22Rv1 (cell line): Measurements from ENCODE around the gene SPX.

Source experiments
- ZFX ChIP-seq: fragments of 450-650 bp; IDR thresholded peaks from 2 replicates; pipeline ENCODE4 v1.6.1; 2017; ENCODE audit warnings: antibody characterized with exemption, borderline replicate concordance
- TF ChIP-seq, protein P1 (sequence below): fragments of 450-650 bp; IDR thresholded peaks from 2 replicates; pipeline ENCODE4 v1.5.1; 2017; ENCODE audit warnings: mild to moderate bottlenecking

DNA sequence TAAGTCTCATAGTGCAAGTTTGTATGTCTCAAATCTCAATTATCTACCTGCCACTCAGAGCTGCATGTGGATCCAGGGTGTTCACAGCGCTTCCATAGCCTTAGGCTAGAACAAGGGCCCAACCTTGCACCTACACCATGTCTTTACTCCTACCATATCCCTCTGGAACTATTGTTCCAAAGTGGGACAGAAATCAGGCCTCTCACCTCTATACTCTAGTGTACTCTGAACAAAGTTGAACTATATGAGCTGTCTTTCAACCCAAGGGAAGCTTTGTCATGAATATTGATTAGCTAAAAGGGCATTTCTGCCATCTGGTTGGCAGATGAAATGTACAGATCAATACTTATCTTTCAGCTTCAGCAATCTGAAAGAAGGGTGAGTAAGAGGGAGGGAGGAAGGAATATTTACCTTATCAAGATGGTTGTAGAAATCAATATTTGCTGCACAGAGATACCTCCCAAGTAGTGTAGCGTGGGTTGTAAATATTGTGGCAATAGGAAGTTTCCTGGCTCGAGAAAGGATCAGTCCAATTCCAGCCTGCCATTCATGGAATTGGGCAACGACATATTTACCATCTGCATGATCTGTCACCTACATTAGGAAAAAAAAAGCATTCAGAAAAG lies 47.8 kb downstream of the SPX start:
- TF ChIP-seq, protein P1, sequence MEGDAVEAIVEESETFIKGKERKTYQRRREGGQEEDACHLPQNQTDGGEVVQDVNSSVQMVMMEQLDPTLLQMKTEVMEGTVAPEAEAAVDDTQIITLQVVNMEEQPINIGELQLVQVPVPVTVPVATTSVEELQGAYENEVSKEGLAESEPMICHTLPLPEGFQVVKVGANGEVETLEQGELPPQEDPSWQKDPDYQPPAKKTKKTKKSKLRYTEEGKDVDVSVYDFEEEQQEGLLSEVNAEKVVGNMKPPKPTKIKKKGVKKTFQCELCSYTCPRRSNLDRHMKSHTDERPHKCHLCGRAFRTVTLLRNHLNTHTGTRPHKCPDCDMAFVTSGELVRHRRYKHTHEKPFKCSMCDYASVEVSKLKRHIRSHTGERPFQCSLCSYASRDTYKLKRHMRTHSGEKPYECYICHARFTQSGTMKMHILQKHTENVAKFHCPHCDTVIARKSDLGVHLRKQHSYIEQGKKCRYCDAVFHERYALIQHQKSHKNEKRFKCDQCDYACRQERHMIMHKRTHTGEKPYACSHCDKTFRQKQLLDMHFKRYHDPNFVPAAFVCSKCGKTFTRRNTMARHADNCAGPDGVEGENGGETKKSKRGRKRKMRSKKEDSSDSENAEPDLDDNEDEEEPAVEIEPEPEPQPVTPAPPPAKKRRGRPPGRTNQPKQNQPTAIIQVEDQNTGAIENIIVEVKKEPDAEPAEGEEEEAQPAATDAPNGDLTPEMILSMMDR = no peak
- TF ChIP-seq ZFX = no peak
